IPS DF 6.9 (cell line): Measurements from ENCODE around the gene FKBP1B.
"Not testable (repeated sequence)": the region's sequence is repeated elsewhere in the genome, so short reads cannot be mapped to it uniquely, and the experiment has no call there.

ENCODE experiments used
- DNase-seq: peaks from one replicate; pipeline ENCODE4 v3.0.0-alpha.2; 2013; ENCODE audit warnings: low read depth, low spot score
- H3K27ac ChIP-seq: one replicate; pipeline ENCODE4 v1.5.1; 2013; ENCODE audit warnings: low read length, control low read depth
- H3K27me3 ChIP-seq: 2 replicates; pipeline ENCODE4 v1.6.1; 2013; ENCODE audit warnings: mild to moderate bottlenecking, low read length; ENCODE audit not compliant: control insufficient read depth, insufficient read depth
- H3K36me3 ChIP-seq: 2 replicates; pipeline ENCODE4 v1.6.1; 2013; ENCODE audit warnings: low read length; ENCODE audit not compliant: control insufficient read depth, insufficient read depth
- H3K4me1 ChIP-seq: 2 replicates; pipeline ENCODE4 v1.6.1; 2013; ENCODE audit warnings: low read length; ENCODE audit not compliant: control insufficient read depth, insufficient read depth
- H3K4me3 ChIP-seq: 2 replicates; pipeline ENCODE4 v1.5.1; 2013; ENCODE audit warnings: mild to moderate bottlenecking, low read length
- H3K9me3 ChIP-seq: 2 replicates; pipeline ENCODE4 v1.6.1; 2013; ENCODE audit warnings: low read length, inconsistent platforms; ENCODE audit not compliant: control insufficient read depth, insufficient read depth
- WGBS: extraction: QIAGEN DNeasy Blood & Tissue Kit; methylation state at CpG from one replicate; pipeline ENCODE4 v1.1.7; 2013; ENCODE audit warnings: mixed read lengths, missing lambda C conversion rate; ENCODE audit not compliant: insufficient read length, insufficient coverage; 5-methylcytosine and 5-hydroxymethylcytosine counted together

The FKBP1B gene

GRCh38 chr2:24049485-24050021 is at the start of gene FKBP1B:
FKBP1B (plus strand) TSS chr2:24049741; CDS start chr2:24049850, 109 bp downstream.
- no CpG with 5 or more reads among the region's 52 CpGs for WGBS
- H3K9me3 ChIP-seq = no peaks in the 10 kb centered on the region
- DNase-seq = no peak
- H3K27me3 ChIP-seq = no peaks in the 10 kb centered on the region
- no peak within 1 kb of the TSS for H3K27ac ChIP-seq
- H3K4me3 ChIP-seq = peak within 1 kb of the TSS; percentile 91
- H3K36me3 ChIP-seq = peaks cover 2% of the 10 kb centered on the region; the same call in 1 of the 2 replicates
- H3K4me1 ChIP-seq = no peaks in the 10 kb centered on the region

- Histone ChIP-seq H3K36me3 (no peaks in the 10 kb centered on the region), H3K4me1 (peaks cover 4% of the 10 kb centered on the region), H3K27ac (no peak overlapping the region), H3K9me3 (no peaks in the 10 kb centered on the region), H3K27me3 (no peaks in the 10 kb centered on the region), H3K4me3 (no peak overlapping the region)
- no peak for DNase-seq
These were observed 41.8 kb upstream of the FKBP1B start for GRCh38 chr2:24007693-24008092.

GRCh38 chr2:24008672-24009366 is 40.7 kb upstream of the FKBP1B start:
- H3K9me3 ChIP-seq = no peaks in the 10 kb centered on the region
- no peaks in the 10 kb centered on the region for H3K36me3 ChIP-seq
- no peak overlapping the region for H3K27ac ChIP-seq
- H3K4me1 ChIP-seq = peaks cover 4% of the 10 kb centered on the region
- H3K27me3 ChIP-seq = no peaks in the 10 kb centered on the region
- DNase-seq = no peak
- WGBS = no CpG with 5 or more reads among the region's 13 CpGs
- no peak overlapping the region for H3K4me3 ChIP-seq

- no peak for DNase-seq
- Histone ChIP-seq H3K27me3 (no peaks in the 10 kb centered on the region), H3K36me3 (no peaks in the 10 kb centered on the region), H3K4me3 (no peak overlapping the region), H3K27ac (no peak overlapping the region), H3K9me3 (no peaks in the 10 kb centered on the region), H3K4me1 (peaks cover 4% of the 10 kb centered on the region)
- WGBS = no CpG with 5 or more reads among the region's 9 CpGs
These were observed 40.2 kb upstream of the FKBP1B start for GRCh38 chr2:24009367-24009679.

- H3K27me3 ChIP-seq = no peaks in the 10 kb centered on the region
- H3K9me3 ChIP-seq = no peaks in the 10 kb centered on the region
- peak within 1 kb of the TSS; percentile 46; the same call in 1 of the 2 replicates for H3K4me3 ChIP-seq
- no peaks in the 10 kb centered on the region for H3K36me3 ChIP-seq
- no peak within 1 kb of the TSS for H3K27ac ChIP-seq
- peaks cover 4% of the 10 kb centered on the region for H3K4me1 ChIP-seq
- no peak for DNase-seq
- no CpG with 5 or more reads among the region's 75 CpGs for WGBS
These were observed 39.7 kb upstream of the FKBP1B start, which contains the start of gene MFSD2B for GRCh38 chr2:24009680-24010476. MFSD2B (plus strand) TSS chr2:24010085; CDS start chr2:24010097, 12 bp downstream.

DNA sequence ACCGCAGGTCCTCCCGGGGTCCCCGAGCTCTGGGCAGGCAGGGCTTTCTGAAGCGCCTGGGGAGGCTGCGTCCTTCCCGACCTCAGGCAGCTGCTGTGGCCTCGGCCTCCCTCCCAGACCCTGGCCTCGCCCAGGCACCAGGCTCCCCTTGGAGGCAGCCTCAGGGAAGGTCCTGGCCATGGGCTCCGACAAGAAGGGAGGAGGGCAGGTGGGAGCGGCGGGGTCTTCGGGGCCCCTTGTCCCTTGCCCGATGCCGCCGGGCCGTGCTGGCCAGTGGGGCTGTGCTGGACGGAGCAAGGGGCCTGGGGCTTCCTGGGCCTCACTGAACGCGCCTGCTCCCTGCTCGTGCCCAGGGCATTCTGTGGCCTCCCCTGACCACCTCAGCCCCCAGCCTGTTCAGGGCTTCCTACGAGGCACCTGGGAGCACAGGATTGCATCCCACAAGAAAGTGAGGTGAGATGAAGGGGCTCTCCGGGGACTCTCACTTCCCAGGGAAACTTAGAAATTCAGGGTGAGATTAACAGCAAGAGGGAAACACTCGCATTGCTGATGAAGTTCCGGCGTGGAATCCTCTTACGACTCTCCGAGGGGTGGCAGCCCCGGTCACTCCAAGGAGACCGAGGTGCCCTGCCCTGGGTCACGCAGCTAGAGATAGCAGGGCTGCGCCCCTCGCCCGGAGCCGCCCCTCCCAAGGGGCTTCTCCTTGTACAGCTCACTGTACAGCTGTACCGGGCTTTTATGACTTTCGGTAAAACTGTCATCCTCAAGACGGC is 38.9 kb upstream of the FKBP1B start:
- no peak for DNase-seq
- H3K4me1 ChIP-seq = peaks cover 4% of the 10 kb centered on the region
- no peaks in the 10 kb centered on the region for H3K9me3 ChIP-seq
- no peaks in the 10 kb centered on the region for H3K36me3 ChIP-seq
- no peak overlapping the region for H3K27ac ChIP-seq
- no CpG with 5 or more reads among the region's 37 CpGs for WGBS
- peak overlapping the region; percentile 46; the same call in 1 of the 2 replicates for H3K4me3 ChIP-seq
- H3K27me3 ChIP-seq = no peaks in the 10 kb centered on the region

GRCh38 chr2:24011250-24012104 is 38.1 kb upstream of the FKBP1B start:
- Histone ChIP-seq H3K4me1 (peaks cover 4% of the 10 kb centered on the region), H3K9me3 (no peaks in the 10 kb centered on the region), H3K27me3 (no peaks in the 10 kb centered on the region), H3K27ac (no peak overlapping the region), H3K4me3 (no peak overlapping the region), H3K36me3 (no peaks in the 10 kb centered on the region)
- no CpG with 5 or more reads among the region's 7 CpGs for WGBS
- DNase-seq = no peak

DNA sequence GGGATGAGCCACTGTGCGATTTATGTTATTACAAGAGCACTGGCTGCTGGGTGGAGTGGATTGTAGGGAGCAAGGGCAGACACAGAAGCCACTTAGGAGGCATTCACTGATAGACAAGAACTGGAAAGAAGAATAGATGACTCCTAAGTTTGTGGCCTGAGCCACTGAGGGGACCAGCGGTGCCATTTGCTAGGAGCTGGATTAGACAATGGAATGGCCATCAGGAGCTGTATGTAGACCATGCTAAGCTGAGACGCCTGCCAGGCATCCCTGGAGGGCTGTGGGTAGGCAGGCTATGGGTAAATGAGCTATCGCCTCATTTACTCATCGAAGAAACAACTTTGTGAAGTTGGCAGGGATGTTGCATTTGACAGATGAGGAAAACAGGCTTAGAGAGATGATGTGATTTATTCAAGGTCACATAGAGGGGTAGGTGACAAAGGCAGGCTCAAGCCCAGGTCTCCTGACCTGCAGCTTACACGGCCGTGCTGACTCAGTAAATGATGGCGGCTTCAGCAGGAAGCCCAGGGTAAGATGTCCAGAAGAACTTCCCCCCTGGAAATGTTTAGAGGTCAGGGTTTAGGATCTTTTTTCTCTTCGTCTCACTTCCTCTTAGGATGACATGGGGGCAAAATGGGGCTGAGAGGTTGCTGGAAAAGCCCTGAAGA is 36.9 kb upstream of the FKBP1B start:
- H3K4me3 ChIP-seq = no peak overlapping the region
- no peaks in the 10 kb centered on the region for H3K27me3 ChIP-seq
- H3K27ac ChIP-seq = no peak overlapping the region
- peaks cover 4% of the 10 kb centered on the region for H3K4me1 ChIP-seq
- DNase-seq = no peak
- H3K36me3 ChIP-seq = no peaks in the 10 kb centered on the region; the same call in 1 of the 2 replicates
- WGBS = no CpG with 5 or more reads among the region's 9 CpGs
- H3K9me3 ChIP-seq = no peaks in the 10 kb centered on the region

DNA sequence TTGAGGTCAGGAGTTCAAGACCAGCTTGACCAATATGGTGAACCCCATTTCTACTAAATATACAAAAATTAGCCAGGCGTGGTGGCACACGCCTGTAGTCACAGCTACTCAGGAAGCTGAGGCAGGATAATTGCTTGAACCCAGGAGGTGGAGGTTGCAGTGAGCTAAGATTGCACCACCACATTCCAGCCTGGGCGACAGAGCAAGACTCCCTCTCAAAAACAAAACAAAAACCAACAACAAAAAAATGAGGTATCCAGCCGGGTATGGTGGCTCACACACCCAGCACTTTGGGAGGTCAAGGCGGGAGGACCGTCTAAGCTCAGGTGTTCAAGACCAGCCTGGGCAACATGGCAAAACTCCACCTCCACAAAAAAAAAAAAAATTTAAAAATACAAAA is 34.6 kb upstream of the FKBP1B start:
- H3K27me3 ChIP-seq, H3K4me3 ChIP-seq, DNase-seq, H3K4me1 ChIP-seq, H3K9me3 ChIP-seq, H3K36me3 ChIP-seq, H3K27ac ChIP-seq: not testable (repeated sequence)
- no CpG with 5 or more reads among the region's 6 CpGs for WGBS
